ENCODE measurements around the gene DAG1.

DNA sequence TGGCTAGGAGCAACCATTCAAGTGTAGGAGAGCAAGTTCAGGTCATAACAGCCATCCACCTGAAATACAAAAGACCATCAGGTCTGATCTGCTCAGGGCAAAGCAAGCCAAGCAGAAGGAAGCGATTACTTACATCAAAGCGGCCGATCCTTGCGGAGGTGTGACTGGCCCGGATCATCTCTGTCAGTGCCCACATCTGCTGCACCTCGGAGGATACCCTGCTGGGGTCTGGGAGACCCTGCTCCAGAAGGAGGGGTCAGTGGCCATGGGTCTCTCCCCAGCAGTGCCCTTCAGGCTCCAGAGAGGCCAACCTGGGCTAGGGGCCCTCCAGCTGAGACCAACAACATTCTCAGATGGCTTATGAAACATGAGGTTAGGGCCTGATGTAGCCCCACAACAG lies 45.3 kb upstream of the DAG1 start:
- TF ChIP-seq CTCF (IDR thresholded peaks at IDR 0.05) (no peak), POLR2A (IDR thresholded peaks at IDR 0.05) (no peak)
